Hepatocyte (in vitro differentiated cells): ENCODE data around the gene NMUR2.

Source experiments
- CTCF ChIP-seq: fragments of 200-600 bp; sonication (generic); IDR thresholded peaks from 2 replicates; pipeline ENCODE4 v1.5.1; 2016; ENCODE audit warnings: antibody characterized with exemption, mild to moderate bottlenecking; ENCODE audit not compliant: poor library complexity
- EZH2 ChIP-seq: fragments of 200-600 bp; sonication (generic); IDR thresholded peaks from 2 replicates; pipeline ENCODE4 v1.6.1; 2016; ENCODE audit warnings: antibody characterized with exemption, mild to moderate bottlenecking, borderline replicate concordance

DNA sequence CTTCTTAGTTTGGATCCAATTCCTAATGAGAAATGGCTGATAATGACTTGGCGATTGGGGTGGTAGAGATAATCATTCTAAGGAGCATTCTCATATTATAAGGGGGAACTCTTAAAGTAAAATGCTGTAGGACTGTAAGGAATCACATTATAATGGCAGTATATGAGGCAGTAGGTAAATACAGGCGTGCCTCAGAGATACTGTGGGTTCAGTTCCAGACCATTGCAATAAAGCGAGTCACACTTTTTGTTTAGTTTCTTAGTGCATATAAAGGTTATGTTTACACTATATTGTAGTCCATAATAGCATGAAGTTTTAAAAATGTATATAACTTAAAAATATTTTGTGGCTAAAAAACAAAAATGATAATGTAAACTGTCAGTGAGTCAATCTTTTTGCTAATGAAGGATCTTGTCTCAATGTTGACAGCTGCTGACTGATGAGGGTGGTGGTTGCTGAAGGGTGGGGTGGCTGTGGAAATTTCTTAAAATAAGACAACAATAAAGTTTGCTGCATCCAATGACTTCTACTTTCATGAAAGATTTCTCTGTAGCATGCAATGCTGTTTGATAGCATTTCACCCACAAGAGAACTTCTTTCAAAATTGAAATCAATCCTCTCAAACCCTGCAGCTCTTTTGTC lies 15.8 kb downstream of the NMUR2 start:
- TF ChIP-seq CTCF (no peak), EZH2 (no peak)
